WTC11 (cell line): ENCODE data around the gene PFDN2. TPM values are rescaled to one million over a fixed set of nuclear protein-coding genes. Genes with fewer than 3 reads are reported as not detected.
"Not testable (repeated sequence)": the region's sequence is repeated elsewhere in the genome, so short reads cannot be mapped to it uniquely, and the experiment has no call there.

Experiments
- ATAC-seq: fragments of 200-7000 bp; cut with Tn5 transposase; 2 replicates; pipeline ENCODE4 v1.10.0; 2021; ENCODE audit warnings: mild to moderate bottlenecking, moderate library complexity
- CTCF ChIA-PET: fragments of 300-600 bp; sonication (Branson Sonifier 250); formaldehyde crosslinking; loops from one replicate; lab custom pipeline; 2021; ENCODE audit warnings: antibody characterized with exemption; lab: Charles Lee
- POLR2A ChIA-PET: fragments of 350-600 bp; sonication (Branson Sonifier 250); formaldehyde crosslinking; loops from one replicate; lab custom pipeline; 2021; ENCODE audit warnings: antibody characterized with exemption; lab: Charles Lee
- DNase-seq: peaks from one replicate; pipeline ENCODE4 v3.0.0; 2021; ENCODE audit warnings: low spot score
- H3K27ac Mint-ChIP-seq: 2 replicates; pipeline ENCODE4 v1.8.0; 2021; ENCODE audit warnings: mixed read lengths
- H3K27me3 Mint-ChIP-seq: 2 replicates; pipeline ENCODE4 v1.8.0; 2021; ENCODE audit warnings: low read depth, mild to moderate bottlenecking, moderate library complexity, mixed read lengths
- H3K36me3 Mint-ChIP-seq: 2 replicates; pipeline ENCODE4 v1.8.0; 2021; ENCODE audit warnings: mixed read lengths
- H3K4me1 Mint-ChIP-seq: 2 replicates; pipeline ENCODE4 v1.8.0; 2022; ENCODE audit warnings: mixed read lengths
- H3K4me3 Mint-ChIP-seq: 2 replicates; pipeline ENCODE4 v1.8.0; 2021; ENCODE audit warnings: mild to moderate bottlenecking, moderate library complexity, mixed read lengths
- H3K9me3 Mint-ChIP-seq: 2 replicates; pipeline ENCODE4 v1.8.0; 2021; ENCODE audit warnings: mixed read lengths
- ETV6 ChIP-seq: sonication (generic); formaldehyde crosslinking; IDR thresholded peaks from 2 replicates; pipeline ENCODE4 v1.8.1; 2022; ENCODE audit warnings: mild to moderate bottlenecking, missing genetic modification reagents
- JAZF1 ChIP-seq: fragments of 250-450 bp; sonication (Bioruptor Pico); IDR thresholded peaks from 2 replicates; pipeline ENCODE4 v1.9.0; 2021; ENCODE audit warnings: moderate library complexity, mild to moderate bottlenecking, inconsistent platforms
- MYBL2 ChIP-seq: sonication (generic); formaldehyde crosslinking; IDR thresholded peaks from 2 replicates; pipeline ENCODE4 v1.8.1; 2023; ENCODE audit warnings: mild to moderate bottlenecking, moderate library complexity, missing genetic modification reagents
- NR3C1 ChIP-seq: sonication (generic); formaldehyde crosslinking; conservative IDR thresholded peaks from 2 replicates; pipeline ENCODE4 v1.8.1; 2023; ENCODE audit warnings: low read depth, mild to moderate bottlenecking, missing genetic modification reagents
- SP1 ChIP-seq: sonication (generic); formaldehyde crosslinking; conservative IDR thresholded peaks from 2 replicates; pipeline ENCODE4 v1.8.1; 2022; ENCODE audit warnings: missing genetic modification reagents
- ZNF219 ChIP-seq: sonication (generic); formaldehyde crosslinking; IDR thresholded peaks from 2 replicates; pipeline ENCODE4 v1.8.0; 2023; ENCODE audit warnings: missing genetic modification reagents, mild to moderate bottlenecking, borderline replicate concordance
- ZNF396 ChIP-seq: fragments of 250-450 bp; sonication (Bioruptor Pico); IDR thresholded peaks from 2 replicates; pipeline ENCODE4 v1.8.0; 2021; ENCODE audit warnings: mild to moderate bottlenecking, moderate library complexity, borderline replicate concordance
- ZNF671 ChIP-seq: fragments of 250-450 bp; sonication (Bioruptor Pico); IDR thresholded peaks from 2 replicates; pipeline ENCODE4 v1.8.0; 2021; ENCODE audit warnings: mild to moderate bottlenecking
- total RNA-seq: library from RNA; stranded (reverse); gene quantifications from 3 replicates; pipeline ENCODE4 v1.2.3, GENCODE V29; 2021
- TF ChIP-seq, protein P1 (sequence below): sonication (generic); formaldehyde crosslinking; IDR thresholded peaks from 2 replicates; pipeline ENCODE4 v1.8.1; 2022; ENCODE audit warnings: low read depth, mild to moderate bottlenecking, moderate library complexity, missing genetic modification reagents, borderline replicate concordance
- TF ChIP-seq, protein P2 (sequence below): fragments of 200-600 bp; IDR thresholded peaks from 2 replicates; pipeline ENCODE4 v1.8.0; 2022; ENCODE audit warnings: antibody characterized with exemption
- TF ChIP-seq, protein P3 (sequence below): sonication (generic); formaldehyde crosslinking; IDR thresholded peaks from 2 replicates; pipeline ENCODE4 v1.8.0; 2023; ENCODE audit warnings: missing genetic modification reagents
- TF ChIP-seq, protein P4 (sequence below): sonication (generic); formaldehyde crosslinking; IDR thresholded peaks from 2 replicates; pipeline ENCODE4 v1.8.0; 2022; ENCODE audit warnings: mild to moderate bottlenecking, missing genetic modification reagents
- TF ChIP-seq, protein P5 (sequence below): sonication (generic); formaldehyde crosslinking; IDR thresholded peaks from 2 replicates; pipeline ENCODE4 v1.8.0; 2023; ENCODE audit warnings: mild to moderate bottlenecking, missing genetic modification reagents
- TF ChIP-seq, protein P6 (sequence below): fragments of 250-450 bp; sonication (Bioruptor Pico); IDR thresholded peaks from 2 replicates; pipeline ENCODE4 v1.9.0; 2021; ENCODE audit warnings: moderate library complexity, mild to moderate bottlenecking, inconsistent platforms, borderline replicate concordance
- TF ChIP-seq, protein P7 (sequence below): sonication (generic); formaldehyde crosslinking; IDR thresholded peaks from 2 replicates; pipeline ENCODE4 v1.8.1; 2023; ENCODE audit warnings: mild to moderate bottlenecking, moderate library complexity, missing genetic modification reagents
- TF ChIP-seq, protein P8 (sequence below): sonication (generic); formaldehyde crosslinking; conservative IDR thresholded peaks from 2 replicates; pipeline ENCODE4 v1.8.1; 2022; ENCODE audit warnings: mild to moderate bottlenecking, missing genetic modification reagents

The PFDN2 gene
- total RNA-seq, 1 experiment from 2014 or later, result 92.6 TPM

DNA sequence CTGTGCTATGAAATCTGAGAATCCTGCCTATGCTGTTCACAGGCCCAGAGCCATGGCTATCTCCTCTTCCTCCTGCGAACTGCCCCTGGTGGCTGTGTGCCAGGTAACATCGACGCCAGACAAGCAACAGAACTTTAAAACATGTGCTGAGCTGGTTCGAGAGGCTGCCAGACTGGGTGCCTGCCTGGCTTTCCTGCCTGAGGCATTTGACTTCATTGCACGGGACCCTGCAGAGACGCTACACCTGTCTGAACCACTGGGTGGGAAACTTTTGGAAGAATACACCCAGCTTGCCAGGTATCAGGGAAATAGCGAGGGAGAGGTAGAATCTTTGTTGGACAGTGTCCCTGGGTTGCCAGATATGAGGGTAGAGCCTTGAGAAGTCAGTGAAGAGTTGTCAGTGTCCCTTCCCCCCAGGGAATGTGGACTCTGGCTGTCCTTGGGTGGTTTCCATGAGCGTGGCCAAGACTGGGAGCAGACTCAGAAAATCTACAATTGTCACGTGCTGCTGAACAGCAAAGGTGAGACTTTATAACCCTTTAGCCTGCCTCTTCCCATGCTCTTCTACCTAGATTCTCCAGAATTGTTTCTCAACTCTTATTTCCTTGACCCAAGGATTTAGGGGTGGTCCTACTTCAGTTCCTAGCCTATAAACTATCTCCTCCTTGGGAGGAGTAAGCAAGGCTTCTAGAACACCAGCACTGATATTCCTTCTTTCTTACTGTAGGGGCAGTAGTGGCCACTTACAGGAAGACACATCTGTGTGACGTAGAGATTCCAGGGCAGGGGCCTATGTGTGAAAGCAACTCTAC, 1.5 kb upstream of the PFDN2 start:
- TF ChIP-seq, protein P1, sequence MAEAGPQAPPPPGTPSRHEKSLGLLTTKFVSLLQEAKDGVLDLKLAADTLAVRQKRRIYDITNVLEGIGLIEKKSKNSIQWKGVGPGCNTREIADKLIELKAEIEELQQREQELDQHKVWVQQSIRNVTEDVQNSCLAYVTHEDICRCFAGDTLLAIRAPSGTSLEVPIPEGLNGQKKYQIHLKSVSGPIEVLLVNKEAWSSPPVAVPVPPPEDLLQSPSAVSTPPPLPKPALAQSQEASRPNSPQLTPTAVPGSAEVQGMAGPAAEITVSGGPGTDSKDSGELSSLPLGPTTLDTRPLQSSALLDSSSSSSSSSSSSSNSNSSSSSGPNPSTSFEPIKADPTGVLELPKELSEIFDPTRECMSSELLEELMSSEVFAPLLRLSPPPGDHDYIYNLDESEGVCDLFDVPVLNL (CRISPR knock-in tag), result no peak
- TF ChIP-seq, protein P2, sequence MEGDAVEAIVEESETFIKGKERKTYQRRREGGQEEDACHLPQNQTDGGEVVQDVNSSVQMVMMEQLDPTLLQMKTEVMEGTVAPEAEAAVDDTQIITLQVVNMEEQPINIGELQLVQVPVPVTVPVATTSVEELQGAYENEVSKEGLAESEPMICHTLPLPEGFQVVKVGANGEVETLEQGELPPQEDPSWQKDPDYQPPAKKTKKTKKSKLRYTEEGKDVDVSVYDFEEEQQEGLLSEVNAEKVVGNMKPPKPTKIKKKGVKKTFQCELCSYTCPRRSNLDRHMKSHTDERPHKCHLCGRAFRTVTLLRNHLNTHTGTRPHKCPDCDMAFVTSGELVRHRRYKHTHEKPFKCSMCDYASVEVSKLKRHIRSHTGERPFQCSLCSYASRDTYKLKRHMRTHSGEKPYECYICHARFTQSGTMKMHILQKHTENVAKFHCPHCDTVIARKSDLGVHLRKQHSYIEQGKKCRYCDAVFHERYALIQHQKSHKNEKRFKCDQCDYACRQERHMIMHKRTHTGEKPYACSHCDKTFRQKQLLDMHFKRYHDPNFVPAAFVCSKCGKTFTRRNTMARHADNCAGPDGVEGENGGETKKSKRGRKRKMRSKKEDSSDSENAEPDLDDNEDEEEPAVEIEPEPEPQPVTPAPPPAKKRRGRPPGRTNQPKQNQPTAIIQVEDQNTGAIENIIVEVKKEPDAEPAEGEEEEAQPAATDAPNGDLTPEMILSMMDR, result 0 out of 2 replicates have a peak, but pooled peaks have one; percentile 5
- ATAC-seq (peak; percentile 75), DNase-seq (peak; percentile 25)
- Mint-ChIP-seq H3K27me3 (no peaks in the 10 kb centered on the region), H3K4me3 (peak overlapping the region; percentile 96), H3K4me1 (peaks cover 25% of the 10 kb centered on the region), H3K27ac (peak overlapping the region; percentile 94), H3K36me3 (peaks cover 49% of the 10 kb centered on the region), H3K9me3 (no peaks in the 10 kb centered on the region)
- ChIA-PET POLR2A (interaction anchor here (1.1 kb wide), 1 partner anchor 21 kb away, joined by 3 read pairs; no protein-coding TSS in a partner anchor), CTCF (interaction anchor here (0.6 to 2.5 kb wide), 7 partner anchors 13 to 98 kb away, joined by 3 to 18 read pairs (median 3); partner anchors contain the start of genes B4GALT3, DEDD, F11R and NECTIN4)

DNA sequence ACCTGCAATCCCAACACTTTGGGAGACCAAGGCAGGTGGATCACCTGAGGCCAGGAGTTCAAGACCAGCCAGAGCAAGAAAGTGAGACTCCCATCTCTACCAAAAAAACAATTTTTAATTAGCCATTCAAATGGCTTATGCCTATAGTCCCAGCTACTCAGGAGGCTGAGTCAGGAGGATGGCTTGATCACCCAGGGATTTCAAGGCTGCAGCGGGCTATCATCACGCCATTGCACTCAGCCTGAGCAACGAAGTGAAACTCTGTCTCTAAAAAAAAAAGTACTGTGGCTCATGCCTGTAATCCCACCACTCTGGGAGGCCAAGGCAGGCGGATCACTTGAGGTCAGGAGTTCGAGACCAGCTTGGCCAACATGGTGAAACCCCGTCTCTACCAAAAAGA, 1.9 kb downstream of the PFDN2 start:
- DNase-seq, H3K9me3 Mint-ChIP-seq, ATAC-seq, H3K27ac Mint-ChIP-seq, POLR2A ChIA-PET, H3K27me3 Mint-ChIP-seq: not testable (repeated sequence)
- peaks cover 15% of the 10 kb centered on the region for H3K36me3 Mint-ChIP-seq
- CTCF ChIA-PET, result interaction anchor here (0.9 kb wide), 1 partner anchor 85 kb away, joined by 3 read pairs; no protein-coding TSS in a partner anchor
- H3K4me3 Mint-ChIP-seq, result peak overlapping the region; percentile 96
- peaks cover 28% of the 10 kb centered on the region for H3K4me1 Mint-ChIP-seq

DNA sequence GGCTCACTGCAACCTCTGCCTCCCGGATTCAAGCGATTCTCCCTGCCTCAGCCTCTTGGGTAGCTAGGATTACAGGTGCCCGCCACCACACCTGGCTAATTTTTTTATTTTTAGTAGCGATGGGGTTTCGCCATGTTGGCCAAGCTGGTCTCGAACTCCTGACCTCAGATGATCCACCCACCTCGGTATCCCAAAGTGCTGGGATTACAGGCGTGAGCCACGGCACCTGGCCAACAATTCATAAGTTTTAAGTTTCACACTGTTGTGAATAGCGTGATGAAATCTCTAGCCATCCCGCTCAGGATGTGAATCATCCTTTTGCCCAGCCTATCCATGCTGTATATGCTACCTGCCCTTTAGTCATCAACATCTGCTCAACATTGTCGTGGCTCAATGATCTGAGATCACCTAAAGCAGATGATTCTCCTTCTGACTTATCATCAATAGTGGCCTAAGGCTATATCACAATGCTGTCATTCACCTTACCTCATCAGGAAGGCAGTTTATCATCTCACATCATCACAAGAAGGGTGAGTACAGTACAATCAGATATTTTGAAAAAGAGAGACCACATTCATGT, 2.6 kb downstream of the PFDN2 start:
- no peak for DNase-seq
- no peak for ATAC-seq
- CTCF ChIA-PET, result no interaction called here
- TF ChIP-seq JAZF1 (CRISPR knock-in tag) (no peak), ZNF219 (CRISPR knock-in tag) (no peak), SP1 (CRISPR knock-in tag) (no peak), MYBL2 (no peak), ETV6 (CRISPR knock-in tag) (no peak), ZNF396 (CRISPR knock-in tag) (no peak), ZNF671 (CRISPR knock-in tag) (no peak), NR3C1 (CRISPR knock-in tag) (no peak)
- TF ChIP-seq, protein P3, sequence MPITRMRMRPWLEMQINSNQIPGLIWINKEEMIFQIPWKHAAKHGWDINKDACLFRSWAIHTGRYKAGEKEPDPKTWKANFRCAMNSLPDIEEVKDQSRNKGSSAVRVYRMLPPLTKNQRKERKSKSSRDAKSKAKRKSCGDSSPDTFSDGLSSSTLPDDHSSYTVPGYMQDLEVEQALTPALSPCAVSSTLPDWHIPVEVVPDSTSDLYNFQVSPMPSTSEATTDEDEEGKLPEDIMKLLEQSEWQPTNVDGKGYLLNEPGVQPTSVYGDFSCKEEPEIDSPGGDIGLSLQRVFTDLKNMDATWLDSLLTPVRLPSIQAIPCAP (CRISPR knock-in tag), result no peak
- TF ChIP-seq, protein P4, sequence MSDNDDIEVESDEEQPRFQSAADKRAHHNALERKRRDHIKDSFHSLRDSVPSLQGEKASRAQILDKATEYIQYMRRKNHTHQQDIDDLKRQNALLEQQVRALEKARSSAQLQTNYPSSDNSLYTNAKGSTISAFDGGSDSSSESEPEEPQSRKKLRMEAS (CRISPR knock-in tag), result no peak
- TF ChIP-seq, protein P5, sequence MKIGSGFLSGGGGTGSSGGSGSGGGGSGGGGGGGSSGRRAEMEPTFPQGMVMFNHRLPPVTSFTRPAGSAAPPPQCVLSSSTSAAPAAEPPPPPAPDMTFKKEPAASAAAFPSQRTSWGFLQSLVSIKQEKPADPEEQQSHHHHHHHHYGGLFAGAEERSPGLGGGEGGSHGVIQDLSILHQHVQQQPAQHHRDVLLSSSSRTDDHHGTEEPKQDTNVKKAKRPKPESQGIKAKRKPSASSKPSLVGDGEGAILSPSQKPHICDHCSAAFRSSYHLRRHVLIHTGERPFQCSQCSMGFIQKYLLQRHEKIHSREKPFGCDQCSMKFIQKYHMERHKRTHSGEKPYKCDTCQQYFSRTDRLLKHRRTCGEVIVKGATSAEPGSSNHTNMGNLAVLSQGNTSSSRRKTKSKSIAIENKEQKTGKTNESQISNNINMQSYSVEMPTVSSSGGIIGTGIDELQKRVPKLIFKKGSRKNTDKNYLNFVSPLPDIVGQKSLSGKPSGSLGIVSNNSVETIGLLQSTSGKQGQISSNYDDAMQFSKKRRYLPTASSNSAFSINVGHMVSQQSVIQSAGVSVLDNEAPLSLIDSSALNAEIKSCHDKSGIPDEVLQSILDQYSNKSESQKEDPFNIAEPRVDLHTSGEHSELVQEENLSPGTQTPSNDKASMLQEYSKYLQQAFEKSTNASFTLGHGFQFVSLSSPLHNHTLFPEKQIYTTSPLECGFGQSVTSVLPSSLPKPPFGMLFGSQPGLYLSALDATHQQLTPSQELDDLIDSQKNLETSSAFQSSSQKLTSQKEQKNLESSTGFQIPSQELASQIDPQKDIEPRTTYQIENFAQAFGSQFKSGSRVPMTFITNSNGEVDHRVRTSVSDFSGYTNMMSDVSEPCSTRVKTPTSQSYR (CRISPR knock-in tag), result no peak
- TF ChIP-seq, protein P6, sequence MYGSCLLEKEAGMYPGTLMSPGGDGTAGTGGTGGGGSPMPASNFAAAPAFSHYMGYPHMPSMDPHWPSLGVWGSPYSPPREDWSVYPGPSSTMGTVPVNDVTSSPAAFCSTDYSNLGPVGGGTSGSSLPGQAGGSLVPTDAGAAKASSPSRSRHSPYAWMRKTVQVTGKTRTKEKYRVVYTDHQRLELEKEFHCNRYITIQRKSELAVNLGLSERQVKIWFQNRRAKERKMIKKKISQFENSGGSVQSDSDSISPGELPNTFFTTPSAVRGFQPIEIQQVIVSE, result no peak
- TF ChIP-seq, protein P7, sequence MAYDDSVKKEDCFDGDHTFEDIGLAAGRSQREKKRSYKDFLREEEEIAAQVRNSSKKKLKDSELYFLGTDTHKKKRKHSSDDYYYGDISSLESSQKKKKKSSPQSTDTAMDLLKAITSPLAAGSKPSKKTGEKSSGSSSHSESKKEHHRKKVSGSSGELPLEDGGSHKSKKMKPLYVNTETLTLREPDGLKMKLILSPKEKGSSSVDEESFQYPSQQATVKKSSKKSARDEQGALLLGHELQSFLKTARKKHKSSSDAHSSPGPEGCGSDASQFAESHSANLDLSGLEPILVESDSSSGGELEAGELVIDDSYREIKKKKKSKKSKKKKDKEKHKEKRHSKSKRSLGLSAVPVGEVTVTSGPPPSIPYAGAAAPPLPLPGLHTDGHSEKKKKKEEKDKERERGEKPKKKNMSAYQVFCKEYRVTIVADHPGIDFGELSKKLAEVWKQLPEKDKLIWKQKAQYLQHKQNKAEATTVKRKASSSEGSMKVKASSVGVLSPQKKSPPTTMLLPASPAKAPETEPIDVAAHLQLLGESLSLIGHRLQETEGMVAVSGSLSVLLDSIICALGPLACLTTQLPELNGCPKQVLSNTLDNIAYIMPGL (CRISPR knock-in tag), result no peak
- TF ChIP-seq, protein P8, sequence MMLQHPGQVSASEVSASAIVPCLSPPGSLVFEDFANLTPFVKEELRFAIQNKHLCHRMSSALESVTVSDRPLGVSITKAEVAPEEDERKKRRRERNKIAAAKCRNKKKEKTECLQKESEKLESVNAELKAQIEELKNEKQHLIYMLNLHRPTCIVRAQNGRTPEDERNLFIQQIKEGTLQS (CRISPR knock-in tag), result no peak

More for the DNA sequence above, 2.6 kb downstream of the PFDN2 start:
- no peaks in the 10 kb centered on the region for H3K27me3 Mint-ChIP-seq
- 0 out of 2 replicates have a peak overlapping the region, but pooled peaks have one; percentile 26 for H3K27ac Mint-ChIP-seq
- H3K4me3 Mint-ChIP-seq, result no peak overlapping the region
- H3K4me1 Mint-ChIP-seq, result peaks cover 28% of the 10 kb centered on the region
- peaks cover 9% of the 10 kb centered on the region for H3K36me3 Mint-ChIP-seq
- POLR2A ChIA-PET, result no interaction called here
- H3K9me3 Mint-ChIP-seq, result no peaks in the 10 kb centered on the region
